HEK293T (cell line): ENCODE measurements around the gene HNRNPUL2.

Experiments
- BHLHE40 ChIP-seq: fragments of 450-650 bp; IDR thresholded peaks from 2 replicates; pipeline ENCODE4 v1.6.1; 2016; ENCODE audit warnings: mild to moderate bottlenecking, moderate library complexity, borderline replicate concordance
- FOXM1 ChIP-seq: fragments of 450-650 bp; IDR thresholded peaks from 2 replicates; pipeline ENCODE4 v1.6.1; 2017; ENCODE audit warnings: mild to moderate bottlenecking, borderline replicate concordance
- HDGF ChIP-seq: fragments of 450-650 bp; IDR thresholded peaks from 2 replicates; pipeline ENCODE4 v1.6.1; 2017; ENCODE audit warnings: antibody characterized with exemption, borderline replicate concordance
- SP1 ChIP-seq: fragments of 450-650 bp; IDR thresholded peaks from 2 replicates; pipeline ENCODE4 v1.6.1; 2017

- TF ChIP-seq FOXM1 (no peak), BHLHE40 (no peak), SP1 (no peak), HDGF (no peak)
Measured at GRCh38 chr11:62747475-62748160, 20.4 kb upstream of the HNRNPUL2 start.
